ENCODE data around the gene C13orf46. TPM values are rescaled to one million over a fixed set of nuclear protein-coding genes. Genes with fewer than 3 reads are reported as not detected.

C13orf46 gene
- total RNA-seq, 1 experiment from 2014 or later, result not detected

GRCh38 chr13:113939129-113939943 lies 34.5 kb downstream of the C13orf46 start:
- Mint-ChIP-seq H3K4me1 (ENCODE audit: low read depth, unreplicated experiment) (peaks cover 6% of the 10 kb centered on the region), H3K27me3 (ENCODE audit: insufficient read depth, unreplicated experiment) (no peaks in the 10 kb centered on the region), H3K36me3 (ENCODE audit: insufficient read depth, unreplicated experiment) (no peaks in the 10 kb centered on the region), H3K9me3 (ENCODE audit: unreplicated experiment) (no peaks in the 10 kb centered on the region), H3K27ac (ENCODE audit: unreplicated experiment) (no peak overlapping the region), H3K4me3 (ENCODE audit: unreplicated experiment) (no peak overlapping the region)
- DNase-seq, result no peak
- no peak overlapping the region for H3K4me3 ChIP-seq (ENCODE audit: low read depth, low read length)
- no TSS peak for BruUV-seq (replicated peaks)
- no peaks in the 10 kb centered on the region for H3K9me3 ChIP-seq
- TF ChIP-seq CTCF (IDR thresholded peaks at IDR 0.05; ENCODE audit: insufficient read depth in 1 of 2, low read depth in 1 of 2, low read length in 1 of 2, severe bottlenecking in 1 of 2, unreplicated experiment in 1 of 2), result no peak
- POLR2A ChIA-PET, result interaction anchor here (0.6 kb wide), 1 partner anchor 877 kb away, joined by 4 read pairs; no protein-coding TSS in a partner anchor
- H3K36me3 ChIP-seq (ENCODE audit: control insufficient read depth, insufficient read depth, low read length), result no peaks in the 10 kb centered on the region
- CTCF ChIA-PET, result no interaction called here
- intact Hi-C loops (cut with micrococcal nuclease; ENCODE audit: unreplicated experiment), result no loop called here
- H3K4me1 ChIP-seq, result peaks cover 11% of the 10 kb centered on the region
- H3K27me3 ChIP-seq (replicated peaks; ENCODE audit: control insufficient read depth, insufficient read depth, low read length), result no peaks in the 10 kb centered on the region

GRCh38 chr13:113938716-113939115 lies 35.2 kb downstream of the C13orf46 start:
- BruUV-seq (replicated peaks), result no TSS peak
- no peak for DNase-seq
- no peak for TF ChIP-seq CTCF (IDR thresholded peaks at IDR 0.05; ENCODE audit: insufficient read depth in 1 of 2, low read depth in 1 of 2, low read length in 1 of 2, severe bottlenecking in 1 of 2, unreplicated experiment in 1 of 2)
- CTCF ChIA-PET, result no interaction called here
- peaks cover 6% of the 10 kb centered on the region for H3K4me1 Mint-ChIP-seq (ENCODE audit: low read depth, unreplicated experiment)
- POLR2A ChIA-PET, result no interaction called here
- no peak overlapping the region for H3K27ac Mint-ChIP-seq (ENCODE audit: unreplicated experiment)
- no peaks in the 10 kb centered on the region for H3K9me3 Mint-ChIP-seq (ENCODE audit: unreplicated experiment)
- no peaks in the 10 kb centered on the region for H3K27me3 Mint-ChIP-seq (ENCODE audit: insufficient read depth, unreplicated experiment)
- Histone ChIP-seq H3K36me3 (ENCODE audit: control insufficient read depth, insufficient read depth, low read length) (no peaks in the 10 kb centered on the region), H3K4me3 (ENCODE audit: low read depth, low read length) (no peak overlapping the region), H3K27me3 (replicated peaks; ENCODE audit: control insufficient read depth, insufficient read depth, low read length) (no peaks in the 10 kb centered on the region), H3K4me1 (peaks cover 11% of the 10 kb centered on the region), H3K9me3 (no peaks in the 10 kb centered on the region)
- H3K36me3 Mint-ChIP-seq (ENCODE audit: insufficient read depth, unreplicated experiment), result no peaks in the 10 kb centered on the region
- no peak overlapping the region for H3K4me3 Mint-ChIP-seq (ENCODE audit: unreplicated experiment)
- intact Hi-C loops (cut with micrococcal nuclease; ENCODE audit: unreplicated experiment), result no loop called here

- no peak for TF ChIP-seq CTCF (IDR thresholded peaks at IDR 0.05; ENCODE audit: insufficient read depth in 1 of 2, low read depth in 1 of 2, low read length in 1 of 2, severe bottlenecking in 1 of 2, unreplicated experiment in 1 of 2)
- H3K4me1 Mint-ChIP-seq (ENCODE audit: low read depth, unreplicated experiment), result peaks cover 6% of the 10 kb centered on the region
- Histone ChIP-seq H3K4me1 (peaks cover 11% of the 10 kb centered on the region), H3K4me3 (ENCODE audit: low read depth, low read length) (no peak overlapping the region), H3K36me3 (ENCODE audit: control insufficient read depth, insufficient read depth, low read length) (no peaks in the 10 kb centered on the region), H3K9me3 (no peaks in the 10 kb centered on the region), H3K27me3 (replicated peaks; ENCODE audit: control insufficient read depth, insufficient read depth, low read length) (no peaks in the 10 kb centered on the region)
- CTCF ChIA-PET, result no interaction called here
- H3K27ac Mint-ChIP-seq (ENCODE audit: unreplicated experiment), result no peak overlapping the region
- intact Hi-C loops (cut with micrococcal nuclease; ENCODE audit: unreplicated experiment), result no loop called here
- no peaks in the 10 kb centered on the region for H3K9me3 Mint-ChIP-seq (ENCODE audit: unreplicated experiment)
- POLR2A ChIA-PET, result no interaction called here
- no peaks in the 10 kb centered on the region for H3K27me3 Mint-ChIP-seq (ENCODE audit: insufficient read depth, unreplicated experiment)
- no TSS peak for BruUV-seq (replicated peaks)
- H3K4me3 Mint-ChIP-seq (ENCODE audit: unreplicated experiment), result no peak overlapping the region
- H3K36me3 Mint-ChIP-seq (ENCODE audit: insufficient read depth, unreplicated experiment), result no peaks in the 10 kb centered on the region
- no peak for DNase-seq
Observed at GRCh38 chr13:113938246-113938645, 35.6 kb downstream of the C13orf46 start.
